GM23248 (cell line): ENCODE measurements around the gene SMIM8.

Source experiments
- EZH2 ChIP-seq: fragments of 200-600 bp; sonication (generic); IDR thresholded peaks from 2 replicates; pipeline ENCODE4 v1.6.1; 2018; ENCODE audit warnings: antibody characterized with exemption, mild to moderate bottlenecking; ENCODE audit not compliant: insufficient read depth, poor library complexity, severe bottlenecking
- EZH2phosphoT487 ChIP-seq: fragments of 200-600 bp; sonication (generic); IDR thresholded peaks from 2 replicates; pipeline ENCODE4 v1.6.1; 2018; ENCODE audit warnings: antibody characterized with exemption, moderate library complexity, mild to moderate bottlenecking, low read depth; ENCODE audit not compliant: insufficient read depth

GRCh38 chr6:87274660-87275274, 47.6 kb upstream of the SMIM8 start:
- TF ChIP-seq EZH2 (no peak), EZH2phosphoT487 (no peak)
